GM21423 (cell line): ENCODE data around the gene PTPRCAP.
"Not testable (repeated sequence)": the region's sequence is repeated elsewhere in the genome, so short reads cannot be mapped to it uniquely, and the experiment has no call there.

Source experiments
- ATAC-seq: cut with Tn5 transposase; IDR thresholded peaks from one replicate; pipeline ENCODE4 v1.9.1; 2021; ENCODE audit warnings: mild to moderate bottlenecking, moderate library complexity; ENCODE audit not compliant: unreplicated experiment

The PTPRCAP gene

DNA sequence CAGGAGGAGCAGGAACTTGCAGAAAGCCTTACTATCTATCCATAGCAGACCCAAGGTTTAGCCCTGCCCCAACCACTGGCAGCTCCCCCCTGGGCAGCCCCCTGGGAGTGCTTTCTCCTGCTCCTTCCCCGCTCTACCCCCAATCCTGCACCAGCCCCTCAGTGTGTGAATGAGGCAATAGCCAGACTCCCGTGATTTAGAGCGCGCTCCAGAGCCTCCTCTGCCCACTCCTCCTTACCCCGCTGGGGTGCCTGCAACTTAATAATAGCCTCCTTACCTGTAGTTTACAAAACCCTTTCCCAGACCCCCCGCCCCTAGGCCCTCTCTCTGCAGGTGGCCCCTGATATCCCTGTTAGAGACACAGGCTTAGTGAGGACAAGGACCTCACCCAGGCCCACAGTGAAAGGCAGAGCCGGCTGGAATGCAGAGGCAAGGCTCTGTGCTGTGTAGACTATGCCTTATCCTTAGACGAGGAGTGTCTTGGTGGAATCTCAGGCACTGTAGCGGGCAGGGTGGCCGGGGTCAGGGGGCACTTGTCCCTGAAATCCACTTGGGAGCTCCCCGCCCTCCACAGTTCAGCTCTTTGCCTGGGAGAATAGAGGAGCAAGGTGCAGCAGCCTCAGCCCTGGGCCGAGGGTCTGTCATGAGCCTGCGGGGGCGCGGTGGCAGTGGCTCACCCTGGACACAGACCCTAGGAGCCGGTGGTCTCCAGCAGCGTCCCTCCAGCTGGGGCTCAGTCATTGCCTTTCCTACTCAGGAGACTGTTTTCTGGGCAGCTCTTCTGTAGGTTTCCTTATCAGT, 26.3 kb downstream of the PTPRCAP start:
- no peak for ATAC-seq

DNA sequence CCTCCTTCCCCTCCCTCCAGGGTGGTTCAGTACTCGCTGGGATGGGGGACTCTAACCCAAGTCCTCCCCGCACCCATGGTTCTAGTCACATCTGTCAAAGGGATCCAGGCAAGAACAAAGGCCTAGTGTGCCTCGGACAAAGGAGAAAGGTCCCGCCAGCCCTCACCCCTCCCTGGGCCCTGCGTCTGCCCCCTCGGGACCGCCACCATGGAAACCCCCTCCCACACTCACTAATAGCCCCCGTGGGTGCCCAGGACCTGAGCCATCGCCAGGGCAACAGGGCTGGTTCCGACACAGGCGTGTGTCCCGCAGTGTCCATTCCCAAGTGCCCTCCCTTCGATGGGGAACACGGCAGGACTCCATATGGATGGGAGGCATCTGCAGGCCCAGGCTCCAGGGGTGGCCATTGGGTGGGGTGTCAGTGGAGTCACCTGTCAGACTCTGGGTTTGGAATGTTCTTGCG, 27.1 kb downstream of the PTPRCAP start:
- no peak for ATAC-seq

DNA sequence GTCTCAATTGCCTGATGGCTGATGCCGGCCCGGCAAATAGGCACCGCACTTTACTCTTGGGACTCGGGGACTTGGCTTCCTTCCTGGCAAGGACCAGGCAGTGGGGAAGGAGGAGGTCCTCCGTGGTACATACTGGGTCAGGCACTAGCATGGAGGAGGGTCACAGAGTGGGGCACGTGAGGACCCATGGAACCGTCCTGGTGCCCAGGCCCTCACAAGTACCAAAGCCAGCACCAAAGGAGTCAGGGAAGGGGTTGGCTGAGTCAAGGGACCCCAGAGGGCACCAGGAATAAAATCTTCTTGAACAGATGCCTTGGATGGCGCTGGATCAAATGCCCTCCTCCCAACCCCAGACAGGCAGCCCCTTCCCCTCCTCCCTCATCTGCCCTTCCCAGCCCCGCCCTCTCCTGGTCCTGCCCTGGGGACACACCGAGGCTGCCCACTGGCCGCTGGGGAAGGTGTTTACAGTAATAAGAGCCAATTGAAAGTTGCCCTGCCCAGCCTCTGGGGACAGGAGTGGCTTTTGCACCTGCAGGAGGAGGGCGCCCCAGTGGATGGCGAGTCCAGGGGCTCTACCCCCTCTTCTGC, 27.6 kb downstream of the PTPRCAP start:
- ATAC-seq, result no peak

DNA sequence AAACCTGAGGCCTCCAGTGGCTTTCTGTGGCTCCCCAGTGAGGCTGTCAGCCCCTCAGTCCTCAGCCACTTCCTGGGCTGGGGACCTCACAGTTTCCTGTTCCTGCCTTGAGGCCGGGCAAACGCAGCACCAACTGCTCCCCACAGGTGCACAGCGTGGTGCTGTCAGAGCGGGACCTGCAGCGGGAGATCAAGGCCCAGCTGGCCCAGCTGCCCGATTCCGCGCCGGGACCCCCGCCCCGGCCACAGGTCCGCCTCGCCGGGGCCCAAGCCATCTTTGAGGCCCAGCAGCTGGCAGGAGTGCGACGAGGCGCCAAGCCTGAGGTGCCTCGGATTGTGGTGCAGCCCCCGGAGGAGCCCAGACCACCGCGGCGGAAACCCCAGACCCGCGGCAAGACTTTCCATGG, 28.2 kb downstream of the PTPRCAP start:
- peak; percentile 66 for ATAC-seq

GRCh38 chr11:67408437-67409200, 28.9 kb downstream of the PTPRCAP start:
- no peak for ATAC-seq

GRCh38 chr11:67407688-67408163, 29.8 kb downstream of the PTPRCAP start:
- ATAC-seq, result no peak

DNA sequence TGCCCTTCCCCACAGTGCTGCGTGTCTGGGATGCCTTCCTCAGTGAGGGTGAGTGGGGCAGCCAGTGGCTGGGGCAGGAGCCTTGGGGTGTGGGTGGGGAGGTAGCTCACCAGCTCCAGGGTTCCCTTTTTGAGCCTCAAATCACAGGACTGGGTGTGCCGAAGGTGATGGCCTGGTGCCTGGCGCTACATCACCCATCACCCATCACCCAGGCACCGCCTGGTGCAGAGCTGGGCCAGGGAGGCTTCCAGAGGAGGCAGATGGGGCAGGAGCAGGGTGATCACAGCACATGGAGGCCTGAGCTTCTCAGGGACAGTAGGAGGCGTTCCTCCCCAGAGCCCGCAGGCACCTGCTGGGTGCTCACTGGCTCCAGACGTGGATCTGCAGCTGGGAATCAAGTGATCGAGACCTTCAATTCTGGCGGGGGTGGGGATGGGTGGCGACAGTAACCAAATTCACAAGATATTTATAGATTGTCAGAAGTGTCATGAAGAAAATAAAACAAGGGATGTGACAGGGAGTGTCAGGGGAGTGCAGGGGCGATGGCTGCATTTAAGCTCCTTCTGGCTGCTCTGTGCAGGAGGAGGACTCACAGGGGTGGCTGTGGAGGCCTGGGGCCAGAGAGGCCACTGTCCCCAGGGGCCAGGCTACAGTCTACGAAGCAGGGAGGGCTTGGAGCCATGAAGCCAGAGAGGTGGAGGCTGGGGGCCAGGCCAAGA, 30.4 kb downstream of the PTPRCAP start:
- ATAC-seq, result no peak

GRCh38 chr11:67406420-67406968, 31.0 kb downstream of the PTPRCAP start:
- ATAC-seq, result no peak

DNA sequence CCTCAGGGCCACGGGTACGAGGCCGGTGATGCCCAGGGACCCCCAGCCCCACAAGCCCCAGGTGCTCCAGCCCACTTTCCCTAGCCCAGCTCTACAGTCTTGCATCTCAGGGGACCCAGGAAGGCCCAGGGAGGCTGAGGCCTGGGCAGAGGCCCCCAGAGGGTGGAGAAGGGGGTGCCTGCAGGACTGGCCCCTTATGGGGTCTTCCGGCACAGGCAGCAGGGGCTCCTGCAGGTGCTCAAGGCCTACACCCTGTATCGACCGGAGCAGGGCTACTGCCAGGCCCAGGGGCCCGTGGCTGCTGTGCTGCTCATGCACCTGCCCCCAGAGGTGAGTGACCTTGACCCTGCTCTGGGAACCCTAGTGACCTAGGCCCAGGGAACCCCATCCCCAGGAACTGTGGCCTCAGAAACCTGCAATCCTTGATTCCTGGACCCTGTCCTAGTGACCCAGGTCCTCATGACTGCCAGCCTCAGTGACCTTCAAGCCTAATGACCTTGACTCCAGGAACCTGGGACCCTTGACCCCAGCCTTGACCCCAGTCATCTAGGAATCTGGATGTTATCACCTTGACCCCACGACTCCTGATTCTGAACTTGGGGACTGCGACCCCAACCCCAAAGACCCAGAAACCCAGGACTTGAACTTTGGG, 31.7 kb downstream of the PTPRCAP start:
- ATAC-seq, result no peak

DNA sequence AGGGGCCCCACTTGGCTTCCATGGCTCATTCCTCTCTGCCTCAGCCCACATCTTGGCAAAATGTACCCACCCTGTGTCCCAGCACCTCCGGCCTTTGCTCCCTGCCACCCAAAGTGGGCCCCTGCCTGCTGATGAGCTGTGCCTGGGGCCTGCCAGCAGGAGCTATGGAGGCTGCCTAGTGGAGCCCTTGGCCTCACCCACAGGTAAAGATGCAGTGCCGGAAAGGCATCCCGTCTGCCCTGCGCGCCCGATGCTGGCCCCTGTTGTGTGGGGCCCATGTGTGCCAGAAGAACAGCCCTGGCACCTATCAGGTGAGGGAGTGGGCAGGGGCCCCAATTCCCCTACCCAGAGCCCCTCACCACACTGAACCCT, 32.3 kb downstream of the PTPRCAP start:
- no peak for ATAC-seq

- ATAC-seq, result no peak
These were observed 32.8 kb downstream of the PTPRCAP start for GRCh38 chr11:67404515-67405195.

GRCh38 chr11:67403085-67403484, 34.4 kb downstream of the PTPRCAP start:
- ATAC-seq, result not testable (repeated sequence)

DNA sequence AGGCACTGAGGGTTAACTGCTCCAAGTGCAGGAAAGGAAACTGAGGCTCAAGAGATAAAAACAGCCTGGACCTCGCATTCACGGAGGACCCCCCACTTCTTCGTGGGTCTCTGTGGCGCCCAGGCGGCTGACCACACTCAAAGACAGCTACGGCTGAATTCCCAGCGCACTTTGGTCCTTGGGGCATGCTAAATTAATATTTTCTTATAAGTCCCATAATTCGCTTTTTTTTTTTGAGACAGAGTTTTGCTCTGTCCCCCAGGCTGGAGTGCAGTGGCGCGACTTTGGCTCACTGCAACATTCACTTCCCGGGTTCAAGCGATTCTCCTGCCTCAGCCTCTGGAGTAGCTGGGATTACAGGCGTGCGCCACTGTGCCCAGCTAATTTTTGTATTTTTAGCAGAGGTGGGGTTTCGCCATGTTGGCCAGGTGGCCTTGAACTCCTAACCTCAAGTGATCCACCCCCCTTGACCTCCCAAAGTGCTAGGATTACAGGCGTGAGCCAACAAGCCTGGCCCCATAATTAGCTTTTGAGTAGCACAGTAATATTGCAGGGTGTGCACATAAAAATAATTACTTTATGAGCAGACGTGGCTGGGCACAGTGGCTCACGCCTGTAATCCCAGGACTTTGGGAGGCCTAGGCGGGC, 35.2 kb downstream of the PTPRCAP start:
- not testable (repeated sequence) for ATAC-seq

DNA sequence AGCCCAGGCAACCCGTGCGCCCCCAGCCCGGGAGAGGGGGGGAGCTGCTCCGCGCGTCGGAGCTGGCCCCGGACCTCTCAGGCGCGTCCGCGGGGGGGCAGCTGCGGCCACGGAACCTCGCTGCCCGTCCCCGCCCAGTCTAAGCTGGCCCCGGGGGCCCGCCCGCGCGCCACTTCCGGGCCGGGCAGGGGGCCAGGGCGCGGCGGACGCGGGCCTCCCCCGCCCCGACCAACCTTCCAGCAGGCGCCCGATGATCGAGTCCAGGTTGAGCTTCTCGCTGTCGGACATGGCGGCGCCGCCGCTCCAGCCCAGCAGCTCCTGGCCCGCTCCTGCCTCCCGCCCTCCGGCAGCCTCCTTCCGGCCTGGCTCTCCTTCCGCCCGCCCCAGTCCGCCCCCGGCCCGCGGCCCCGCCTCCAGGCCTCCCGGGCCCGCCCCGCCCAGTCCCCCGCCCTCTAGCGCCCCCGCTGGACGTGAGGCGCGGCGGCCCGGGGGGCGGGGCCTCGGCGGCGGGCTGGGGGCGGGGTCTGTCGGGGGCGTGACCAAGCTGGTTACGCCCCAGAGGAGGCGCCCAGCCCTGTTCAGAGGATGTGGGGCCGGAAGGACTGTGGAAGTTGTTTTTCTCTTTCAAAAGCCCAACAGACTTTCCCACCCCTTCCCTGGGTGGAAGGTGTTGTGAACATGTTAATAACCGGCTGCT, 35.8 kb downstream of the PTPRCAP start, which contains the start of gene PPP1CA:
TSS of gene PPP1CA (minus strand) at position 364 of the 697 bp plus-strand sequence. CDS start at position 288, 76 bp downstream.
- ATAC-seq, result peak; percentile 51

DNA sequence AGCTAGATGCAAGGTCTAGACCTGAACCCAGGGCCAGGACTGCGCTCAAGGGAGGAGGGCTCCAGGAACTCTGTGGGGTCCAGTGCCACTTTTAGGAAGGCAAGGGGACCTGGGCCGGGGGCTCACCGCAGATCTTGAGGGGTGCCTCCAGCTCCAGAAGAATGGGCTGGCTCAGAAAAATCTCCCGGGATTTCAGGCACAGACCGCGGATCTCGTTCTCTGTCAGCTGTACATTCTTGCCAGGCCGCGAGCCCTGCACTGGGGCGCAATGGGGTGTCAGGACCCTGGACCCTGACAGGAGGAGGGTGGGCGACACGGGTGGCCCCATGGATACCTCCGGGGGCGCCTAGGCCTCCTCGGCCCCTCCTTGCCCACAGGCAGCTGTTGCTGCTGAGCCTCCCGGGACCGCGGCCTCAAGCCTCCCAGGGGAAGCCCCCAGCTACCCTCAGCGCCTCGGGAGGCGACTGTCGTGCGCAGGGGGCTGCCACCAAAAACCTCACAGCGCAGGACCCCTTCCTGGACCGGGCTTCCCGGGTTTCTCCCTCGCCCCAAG, 36.5 kb downstream of the PTPRCAP start:
- peak; percentile 13 for ATAC-seq

DNA sequence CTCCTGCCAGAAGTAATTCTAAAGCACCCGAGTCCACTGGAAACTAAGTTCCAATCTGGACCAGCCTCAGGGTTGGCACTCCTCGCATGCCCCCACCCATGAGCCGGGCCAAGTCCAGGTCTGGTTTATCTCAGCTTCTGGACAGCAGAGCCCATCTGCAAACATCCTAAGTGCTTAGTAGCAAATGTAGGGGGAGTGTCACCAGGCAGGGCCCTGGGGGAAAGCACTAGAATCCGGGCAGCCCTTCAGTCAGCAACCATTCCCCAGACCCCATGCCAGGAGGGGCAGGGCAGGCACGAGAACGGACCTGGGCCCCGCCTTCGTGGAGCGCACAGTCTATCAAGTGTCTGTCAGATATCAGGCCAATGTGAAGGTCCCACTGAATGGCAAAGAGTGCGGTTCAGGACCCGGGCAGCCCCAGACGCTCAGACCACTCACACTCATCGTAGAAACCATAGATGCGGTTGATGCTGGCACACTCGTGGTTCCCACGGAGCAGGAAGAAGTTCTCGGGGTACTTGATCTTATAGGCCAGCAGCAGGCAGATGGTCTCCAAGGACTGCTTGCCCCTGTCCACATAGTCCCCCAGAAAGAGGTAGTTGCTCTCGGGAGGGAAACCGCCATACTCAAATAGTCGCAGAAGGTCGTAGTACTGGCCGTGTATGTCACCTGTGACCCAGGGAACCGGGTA, 37.1 kb downstream of the PTPRCAP start:
- no peak for ATAC-seq
